ENCODE results near the gene ZP2.
"Not testable (repeated sequence)": the region's sequence is repeated elsewhere in the genome, so short reads cannot be mapped to it uniquely, and the experiment has no call there.

The ZP2 gene

GRCh38 chr16:21214086-21214485 is 2.7 kb upstream of the ZP2 start:
- no peak overlapping the region for H3K9ac ChIP-seq (ENCODE audit: low read depth, low read length)
- H3K36me3 ChIP-seq (ENCODE audit: control insufficient read depth, insufficient read depth, low read length), result no peaks in the 10 kb centered on the region
- H3K9me3 ChIP-seq (ENCODE audit: control insufficient read depth, insufficient read depth, low read length), result no peaks in the 10 kb centered on the region
- H3K27me3 ChIP-seq (ENCODE audit: control insufficient read depth, insufficient read depth, low read length), result no peaks in the 10 kb centered on the region
- H3K27ac ChIP-seq (ENCODE audit: low read depth, low read length), result no peak overlapping the region
- H3K4me3 ChIP-seq (ENCODE audit: low read depth, low read length), result no peak overlapping the region
- no peaks in the 10 kb centered on the region for H3K4me1 ChIP-seq (ENCODE audit: control insufficient read depth, insufficient read depth, low read length)

DNA sequence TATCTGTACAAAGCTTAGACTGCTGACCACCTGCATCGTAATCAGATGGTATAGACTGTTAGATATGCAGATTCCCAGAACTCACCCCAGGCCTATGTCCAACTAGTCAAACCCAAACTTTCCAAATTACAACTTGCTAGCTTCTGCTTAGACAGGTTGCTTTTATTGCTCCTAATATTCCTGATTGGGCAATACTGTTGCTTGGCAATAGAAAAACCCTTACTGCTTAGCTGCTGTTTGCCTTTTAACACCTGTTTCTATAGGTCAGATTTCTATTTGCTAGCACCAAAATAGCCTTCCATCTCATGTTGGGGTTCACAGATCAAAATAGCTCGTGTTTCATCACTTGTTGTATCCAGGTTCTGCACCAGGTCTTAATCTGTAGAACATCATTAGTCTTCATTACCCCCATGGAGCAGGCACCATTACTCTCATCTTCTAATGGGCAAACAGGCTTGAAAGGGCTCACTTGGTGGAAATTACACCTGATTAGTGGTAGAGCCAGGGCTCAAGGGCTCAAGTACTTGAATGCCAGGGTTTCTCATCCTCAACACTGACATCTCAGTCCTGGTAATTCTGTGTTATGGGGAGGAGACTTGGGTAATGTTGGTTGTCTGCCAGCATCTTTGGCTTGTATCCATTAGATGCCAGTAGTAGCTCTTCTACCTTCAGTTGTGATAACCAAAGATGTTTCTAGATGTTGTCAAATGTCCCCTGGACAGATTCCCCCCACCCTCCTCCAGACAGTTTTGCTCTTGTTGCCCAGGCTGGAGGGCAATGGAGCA is 2.7 kb downstream of the ZP2 start:
- H3K9ac ChIP-seq (ENCODE audit: low read depth, low read length), result no peak overlapping the region
- H3K4me3 ChIP-seq (ENCODE audit: low read depth, low read length), result no peak overlapping the region
- no peaks in the 10 kb centered on the region for H3K36me3 ChIP-seq (ENCODE audit: control insufficient read depth, insufficient read depth, low read length)
- no peaks in the 10 kb centered on the region for H3K9me3 ChIP-seq (ENCODE audit: control insufficient read depth, insufficient read depth, low read length)
- H3K4me1 ChIP-seq (ENCODE audit: control insufficient read depth, insufficient read depth, low read length), result no peaks in the 10 kb centered on the region
- H3K27me3 ChIP-seq (ENCODE audit: control insufficient read depth, insufficient read depth, low read length), result no peaks in the 10 kb centered on the region
- no peak overlapping the region for H3K27ac ChIP-seq (ENCODE audit: low read depth, low read length)

- H3K9ac ChIP-seq (ENCODE audit: low read depth, low read length), result no peak overlapping the region
- no peak overlapping the region for H3K27ac ChIP-seq (ENCODE audit: low read depth, low read length)
- no peak overlapping the region for H3K4me3 ChIP-seq (ENCODE audit: low read depth, low read length)
- H3K27me3 ChIP-seq (ENCODE audit: control insufficient read depth, insufficient read depth, low read length), result no peaks in the 10 kb centered on the region
- H3K9me3 ChIP-seq (ENCODE audit: control insufficient read depth, insufficient read depth, low read length), result no peaks in the 10 kb centered on the region
- H3K36me3 ChIP-seq (ENCODE audit: control insufficient read depth, insufficient read depth, low read length), result no peaks in the 10 kb centered on the region
- H3K4me1 ChIP-seq (ENCODE audit: control insufficient read depth, insufficient read depth, low read length), result no peaks in the 10 kb centered on the region
These were observed 4.8 kb downstream of the ZP2 start for GRCh38 chr16:21206550-21206949.

DNA sequence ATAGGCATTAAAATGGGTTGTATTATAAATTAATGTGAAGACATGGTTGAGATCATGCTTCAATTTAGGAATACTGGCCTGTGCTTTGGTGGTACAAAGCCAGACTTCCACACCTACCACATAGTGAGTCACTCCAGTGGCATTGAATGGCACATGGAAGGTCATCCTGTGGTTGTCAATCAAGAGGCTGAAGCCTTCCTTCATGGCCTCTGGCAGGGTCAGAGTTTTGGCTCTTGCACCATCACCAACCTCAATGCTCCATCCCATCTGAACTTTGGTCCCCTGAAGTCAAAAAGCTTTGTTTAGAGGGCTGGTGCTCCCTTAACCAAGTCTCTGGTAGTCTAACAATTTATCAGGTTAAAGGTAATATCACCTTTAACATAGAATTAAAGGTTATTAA is 6.1 kb downstream of the ZP2 start:
- Histone ChIP-seq H3K9ac (ENCODE audit: low read depth, low read length) (no peak overlapping the region), H3K27ac (ENCODE audit: low read depth, low read length) (no peak overlapping the region), H3K4me3 (ENCODE audit: low read depth, low read length) (no peak overlapping the region), H3K27me3 (ENCODE audit: control insufficient read depth, insufficient read depth, low read length) (no peaks in the 10 kb centered on the region), H3K36me3 (ENCODE audit: control insufficient read depth, insufficient read depth, low read length) (no peaks in the 10 kb centered on the region), H3K9me3 (ENCODE audit: control insufficient read depth, insufficient read depth, low read length) (no peaks in the 10 kb centered on the region), H3K4me1 (ENCODE audit: control insufficient read depth, insufficient read depth, low read length) (no peaks in the 10 kb centered on the region)

DNA sequence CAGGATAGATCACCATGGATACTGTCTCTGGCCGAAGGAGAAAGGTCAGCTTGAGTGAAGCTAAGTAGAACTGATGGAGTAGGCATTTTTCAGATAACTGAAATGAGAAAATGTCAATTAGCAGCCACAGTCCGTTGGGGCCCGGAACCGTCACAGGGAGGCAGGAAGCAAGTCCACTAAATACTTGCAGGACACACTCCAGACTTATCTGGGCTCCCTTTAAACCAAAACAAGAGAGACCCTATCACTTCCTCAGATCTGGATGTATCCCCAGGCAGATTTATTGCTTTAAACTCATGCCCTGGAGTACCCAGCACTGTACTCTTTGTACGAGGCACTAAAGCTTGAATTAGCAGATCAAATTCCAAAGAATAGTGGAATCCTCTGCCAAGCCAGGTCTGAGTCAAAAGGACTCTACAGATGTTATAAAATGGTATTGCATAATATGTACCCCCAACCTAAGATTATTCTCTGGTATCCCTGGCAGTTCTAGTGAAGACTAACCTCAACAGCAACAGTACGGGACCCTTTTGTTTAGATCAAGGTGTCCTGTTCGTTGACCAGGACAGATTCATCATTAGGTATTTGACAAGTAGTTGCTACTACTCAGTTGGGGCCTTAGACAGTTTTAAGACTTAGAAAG is 8.1 kb downstream of the ZP2 start:
- Histone ChIP-seq H3K4me3 (ENCODE audit: low read depth, low read length) (no peak overlapping the region), H3K9ac (ENCODE audit: low read depth, low read length) (no peak overlapping the region), H3K36me3 (ENCODE audit: control insufficient read depth, insufficient read depth, low read length) (no peaks in the 10 kb centered on the region), H3K4me1 (ENCODE audit: control insufficient read depth, insufficient read depth, low read length) (no peaks in the 10 kb centered on the region), H3K27ac (ENCODE audit: low read depth, low read length) (no peak overlapping the region), H3K9me3 (ENCODE audit: control insufficient read depth, insufficient read depth, low read length) (no peaks in the 10 kb centered on the region), H3K27me3 (ENCODE audit: control insufficient read depth, insufficient read depth, low read length) (no peaks in the 10 kb centered on the region)

DNA sequence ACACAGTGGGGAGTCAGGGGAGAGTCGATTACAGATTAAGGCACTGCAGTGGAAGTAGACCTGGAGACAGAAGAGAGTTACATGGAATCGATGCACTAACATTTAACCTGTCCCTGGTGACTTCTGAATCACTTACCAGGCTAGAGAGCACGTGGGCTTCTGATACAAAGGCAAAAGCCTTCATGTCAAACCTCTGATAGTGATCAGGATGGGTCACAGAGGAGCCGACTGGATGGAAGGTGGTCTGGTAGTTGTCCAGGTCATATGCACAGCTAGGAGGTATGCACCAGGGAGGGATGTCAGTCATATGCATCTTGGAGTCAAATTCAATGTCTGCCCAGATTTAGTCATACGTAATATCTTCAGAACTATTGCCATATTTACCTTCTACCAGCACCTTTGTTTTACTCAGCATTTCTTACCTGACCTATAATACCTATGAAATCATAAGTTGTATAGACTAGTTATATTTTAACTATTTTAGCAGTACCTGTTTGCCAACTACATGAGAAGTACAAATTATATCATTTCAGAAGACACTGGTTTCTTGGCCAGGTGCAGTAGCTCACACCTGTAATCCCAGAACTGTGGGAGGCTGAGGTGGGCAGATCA is 11.7 kb downstream of the ZP2 start:
- Histone ChIP-seq H3K36me3 (ENCODE audit: control insufficient read depth, insufficient read depth, low read length) (no peaks in the 10 kb centered on the region), H3K4me3 (ENCODE audit: low read depth, low read length) (no peak overlapping the region), H3K9ac (ENCODE audit: low read depth, low read length) (no peak overlapping the region), H3K27me3 (ENCODE audit: control insufficient read depth, insufficient read depth, low read length) (no peaks in the 10 kb centered on the region), H3K4me1 (ENCODE audit: control insufficient read depth, insufficient read depth, low read length) (no peaks in the 10 kb centered on the region), H3K27ac (ENCODE audit: low read depth, low read length) (no peak overlapping the region), H3K9me3 (ENCODE audit: control insufficient read depth, insufficient read depth, low read length) (no peaks in the 10 kb centered on the region)

DNA sequence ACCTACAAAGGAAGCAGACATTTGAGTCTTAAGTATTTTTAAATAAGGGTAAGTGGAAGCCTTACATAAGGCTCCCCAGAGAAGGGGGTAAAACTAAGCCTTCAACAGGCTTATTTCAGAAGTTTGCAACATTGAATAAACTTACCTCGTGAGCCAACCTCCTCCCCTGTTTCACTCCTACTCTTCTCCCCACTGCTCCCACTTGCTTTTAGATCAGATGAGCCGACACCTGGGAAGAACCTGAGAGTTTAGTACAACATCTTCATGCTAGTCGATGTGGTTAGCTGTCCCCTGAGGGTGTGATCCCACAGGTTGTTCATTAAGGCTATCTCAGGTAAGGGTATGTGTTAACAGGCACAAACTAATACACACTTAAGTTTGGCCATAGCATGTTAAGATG is 13.8 kb downstream of the ZP2 start:
- Histone ChIP-seq H3K27ac (ENCODE audit: low read depth, low read length) (no peak overlapping the region), H3K9me3 (ENCODE audit: control insufficient read depth, insufficient read depth, low read length) (no peaks in the 10 kb centered on the region), H3K4me1 (ENCODE audit: control insufficient read depth, insufficient read depth, low read length) (no peaks in the 10 kb centered on the region), H3K27me3 (ENCODE audit: control insufficient read depth, insufficient read depth, low read length) (no peaks in the 10 kb centered on the region), H3K36me3 (ENCODE audit: control insufficient read depth, insufficient read depth, low read length) (no peaks in the 10 kb centered on the region), H3K4me3 (ENCODE audit: low read depth, low read length) (no peak overlapping the region), H3K9ac (ENCODE audit: low read depth, low read length) (no peak overlapping the region)

DNA sequence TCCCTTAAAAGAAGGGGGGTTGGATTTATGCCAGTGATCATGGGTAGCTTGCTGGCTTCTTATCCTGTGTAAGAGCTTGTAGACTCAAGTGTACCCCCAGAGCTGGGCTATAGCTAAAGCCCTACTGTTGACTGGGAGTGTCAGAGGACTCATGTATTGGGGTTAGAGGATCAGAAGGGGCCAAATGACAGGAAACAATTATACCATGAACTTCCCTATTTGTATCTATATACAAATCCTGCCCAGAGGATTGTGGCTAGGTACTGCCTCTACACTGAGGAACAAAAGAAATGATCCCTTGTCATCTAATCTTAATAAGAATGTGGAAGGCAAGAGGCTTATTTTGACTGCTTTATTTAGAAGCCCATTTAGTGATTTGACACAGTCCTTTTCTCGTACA is 14.3 kb downstream of the ZP2 start:
- Histone ChIP-seq H3K4me1 (ENCODE audit: control insufficient read depth, insufficient read depth, low read length) (no peaks in the 10 kb centered on the region), H3K9me3 (ENCODE audit: control insufficient read depth, insufficient read depth, low read length) (no peaks in the 10 kb centered on the region), H3K27me3 (ENCODE audit: control insufficient read depth, insufficient read depth, low read length) (no peaks in the 10 kb centered on the region), H3K9ac (ENCODE audit: low read depth, low read length) (no peak overlapping the region), H3K4me3 (ENCODE audit: low read depth, low read length) (no peak overlapping the region), H3K27ac (ENCODE audit: low read depth, low read length) (no peak overlapping the region), H3K36me3 (ENCODE audit: control insufficient read depth, insufficient read depth, low read length) (no peaks in the 10 kb centered on the region)

GRCh38 chr16:21195330-21195729 is 16.0 kb downstream of the ZP2 start:
- H3K27ac ChIP-seq (ENCODE audit: low read depth, low read length); H3K27me3 ChIP-seq (ENCODE audit: control insufficient read depth, insufficient read depth, low read length); H3K4me1 ChIP-seq (ENCODE audit: control insufficient read depth, insufficient read depth, low read length); H3K36me3 ChIP-seq (ENCODE audit: control insufficient read depth, insufficient read depth, low read length); H3K9me3 ChIP-seq (ENCODE audit: control insufficient read depth, insufficient read depth, low read length); H3K4me3 ChIP-seq (ENCODE audit: low read depth, low read length); H3K9ac ChIP-seq (ENCODE audit: low read depth, low read length): not testable (repeated sequence)

GRCh38 chr16:21194771-21195301 is 16.5 kb downstream of the ZP2 start:
- H3K27ac ChIP-seq (ENCODE audit: low read depth, low read length), result no peak overlapping the region

DNA sequence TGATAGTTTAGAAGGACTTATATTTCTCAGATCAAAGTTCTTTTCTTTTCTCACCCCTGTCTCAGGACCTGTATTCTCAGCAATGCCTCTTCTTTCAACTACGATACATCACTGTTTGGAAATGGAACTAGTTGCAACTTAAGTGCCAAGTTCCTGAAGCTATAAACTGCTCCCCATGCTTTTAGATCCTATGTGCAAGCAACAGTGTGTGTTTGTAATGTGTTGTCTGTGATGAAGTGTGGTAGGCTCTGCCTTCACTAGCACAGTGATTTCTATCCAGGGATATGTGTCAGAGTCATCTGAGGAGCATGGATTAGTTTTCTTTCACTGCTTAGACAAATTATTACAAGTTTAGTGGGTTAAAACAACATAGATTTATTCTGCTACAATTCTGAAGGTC is 18.4 kb downstream of the ZP2 start:
- no peak overlapping the region for H3K9ac ChIP-seq (ENCODE audit: low read depth, low read length)

More at GRCh38 chr16:21194771-21195301, 16.5 kb downstream of the ZP2 start:
- Histone ChIP-seq H3K27me3 (ENCODE audit: control insufficient read depth, insufficient read depth, low read length) (no peaks in the 10 kb centered on the region), H3K9me3 (ENCODE audit: control insufficient read depth, insufficient read depth, low read length) (no peaks in the 10 kb centered on the region), H3K4me3 (ENCODE audit: low read depth, low read length) (no peak overlapping the region), H3K36me3 (ENCODE audit: control insufficient read depth, insufficient read depth, low read length) (no peaks in the 10 kb centered on the region), H3K9ac (ENCODE audit: low read depth, low read length) (no peak overlapping the region), H3K4me1 (ENCODE audit: control insufficient read depth, insufficient read depth, low read length) (no peaks in the 10 kb centered on the region)

More for the DNA sequence above, 18.4 kb downstream of the ZP2 start:
- H3K27me3 ChIP-seq (ENCODE audit: control insufficient read depth, insufficient read depth, low read length), result peaks cover 5% of the 10 kb centered on the region
- H3K9me3 ChIP-seq (ENCODE audit: control insufficient read depth, insufficient read depth, low read length), result no peaks in the 10 kb centered on the region
- no peak overlapping the region for H3K27ac ChIP-seq (ENCODE audit: low read depth, low read length)
- 0 out of 2 replicates have a peak, but pooled peaks cover 3% of the 10 kb centered on the region for H3K4me1 ChIP-seq (ENCODE audit: control insufficient read depth, insufficient read depth, low read length)
- no peak overlapping the region for H3K4me3 ChIP-seq (ENCODE audit: low read depth, low read length)
- H3K36me3 ChIP-seq (ENCODE audit: control insufficient read depth, insufficient read depth, low read length), result no peaks in the 10 kb centered on the region

Measured in HUES48 (cell line).